ENCODE data around the gene HSPA2.

DNA sequence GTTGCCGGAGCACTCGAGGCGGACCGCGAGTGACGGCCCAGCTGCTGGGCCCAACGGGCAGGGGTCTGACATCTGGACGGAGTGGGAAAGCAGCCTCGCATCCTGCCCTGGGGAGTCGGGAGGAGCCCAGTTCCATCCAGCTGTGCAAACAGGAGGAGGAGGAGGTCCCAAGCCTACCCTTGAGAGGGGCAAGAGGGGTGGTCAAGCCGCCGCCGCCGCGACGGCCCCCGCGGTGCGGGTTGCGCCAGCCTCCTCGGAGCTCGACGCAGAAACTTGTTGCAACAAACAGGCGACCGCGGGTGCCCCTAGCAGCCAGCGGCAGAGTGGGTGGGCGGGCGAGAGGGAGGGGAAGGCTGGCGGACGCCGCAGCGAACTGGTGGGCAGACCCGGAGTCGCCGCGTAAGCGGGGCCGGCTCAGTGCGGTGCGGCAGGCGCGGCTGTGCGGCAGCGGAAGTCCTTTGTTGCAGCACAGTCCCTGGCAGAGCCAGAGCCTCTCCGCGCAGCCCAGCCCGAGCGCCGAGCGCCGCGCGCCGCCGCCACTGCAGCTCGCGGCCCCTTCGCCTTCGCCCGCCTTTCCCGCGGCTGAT, 36.1 kb upstream of the HSPA2 start, which contains the start of gene ZBTB1:
- TF ChIP-seq, protein P1, sequence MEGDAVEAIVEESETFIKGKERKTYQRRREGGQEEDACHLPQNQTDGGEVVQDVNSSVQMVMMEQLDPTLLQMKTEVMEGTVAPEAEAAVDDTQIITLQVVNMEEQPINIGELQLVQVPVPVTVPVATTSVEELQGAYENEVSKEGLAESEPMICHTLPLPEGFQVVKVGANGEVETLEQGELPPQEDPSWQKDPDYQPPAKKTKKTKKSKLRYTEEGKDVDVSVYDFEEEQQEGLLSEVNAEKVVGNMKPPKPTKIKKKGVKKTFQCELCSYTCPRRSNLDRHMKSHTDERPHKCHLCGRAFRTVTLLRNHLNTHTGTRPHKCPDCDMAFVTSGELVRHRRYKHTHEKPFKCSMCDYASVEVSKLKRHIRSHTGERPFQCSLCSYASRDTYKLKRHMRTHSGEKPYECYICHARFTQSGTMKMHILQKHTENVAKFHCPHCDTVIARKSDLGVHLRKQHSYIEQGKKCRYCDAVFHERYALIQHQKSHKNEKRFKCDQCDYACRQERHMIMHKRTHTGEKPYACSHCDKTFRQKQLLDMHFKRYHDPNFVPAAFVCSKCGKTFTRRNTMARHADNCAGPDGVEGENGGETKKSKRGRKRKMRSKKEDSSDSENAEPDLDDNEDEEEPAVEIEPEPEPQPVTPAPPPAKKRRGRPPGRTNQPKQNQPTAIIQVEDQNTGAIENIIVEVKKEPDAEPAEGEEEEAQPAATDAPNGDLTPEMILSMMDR (IDR thresholded peaks at IDR 0.05) = no peak
- TF ChIP-seq EP300 (IDR thresholded peaks at IDR 0.05) (no peak), POLR2AphosphoS5 (IDR thresholded peaks at IDR 0.05) (peak in 3 of 4 donors; percentile 79 to 91 (median 85))

Measured in sigmoid colon (tissue), 4 donors.